Transverse colon (tissue), 4 donors: Measurements from ENCODE around the gene IMPG2. TPM values are rescaled to one million over a fixed set of nuclear protein-coding genes. Genes with fewer than 3 reads are reported as not detected.

ENCODE experiments used
- DNase-seq: peaks from one replicate; pipeline ENCODE4 v3.0.0-alpha.2; 2019
- H3K27ac ChIP-seq, 4 donors: fragments of 200-600 bp; sonication (generic); 2 replicates each; pipeline ENCODE4 v1.5.1; 2016 to 2018; ENCODE audit warnings: inconsistent platforms in 4 of 4
- H3K27me3 ChIP-seq: fragments of 200-600 bp; sonication (generic); 2 replicates; pipeline ENCODE4 v1.5.1; 2017; ENCODE audit warnings: inconsistent platforms
- H3K36me3 ChIP-seq, 4 donors: fragments of 200-600 bp; sonication (generic); 2 replicates each; pipeline ENCODE4 v1.5.1; 2017 to 2019; ENCODE audit warnings: inconsistent platforms in 4 of 4
- H3K4me1 ChIP-seq, 4 donors: fragments of 200-600 bp; sonication (generic); 2 replicates each; pipeline ENCODE4 v1.5.1; 2017 to 2020; ENCODE audit warnings: inconsistent platforms in 4 of 4
- H3K4me3 ChIP-seq, 4 donors: fragments of 200-600 bp; sonication (generic); 1 replicate in 1 of 4; 2 replicates in 3 of 4; pipeline versions ENCODE4 v1.5.1 to v1.6.1; 2017 to 2019; ENCODE audit warnings: inconsistent platforms in 4 of 4
- H3K9me3 ChIP-seq, 2 donors: fragments of 200-600 bp; sonication (generic); 2 replicates each; pipeline ENCODE4 v1.5.1; 2017 to 2019; ENCODE audit warnings: inconsistent platforms in 2 of 2
- CTCF ChIP-seq, 5 experiments: fragments of 200-600 bp in 3 of 5; fragments of 450-650 bp in 2 of 5; sonication (generic) in 3 of 5; IDR thresholded peaks; 1 replicate in 2 of 5; 2 replicates in 3 of 5; pipeline ENCODE4 v1.5.1; 2016 to 2017; ENCODE audit warnings: antibody characterized with exemption in 5 of 5, inconsistent platforms in 3 of 5, mild to moderate bottlenecking in 2 of 5, moderate library complexity in 1 of 5
- EP300 ChIP-seq: sonication (generic); formaldehyde crosslinking; IDR thresholded peaks from one replicate; pipeline ENCODE4 v1.6.1; 2017; ENCODE audit warnings: antibody characterized with exemption, low read depth
- POLR2A ChIP-seq: fragments of 450-650 bp; IDR thresholded peaks from one replicate; pipeline ENCODE4 v1.6.1; 2016; ENCODE audit warnings: antibody characterized with exemption, mild to moderate bottlenecking, moderate library complexity
- POLR2AphosphoS5 ChIP-seq, 3 donors: sonication (generic); formaldehyde crosslinking; IDR thresholded peaks; one replicate each; pipeline ENCODE4 v1.6.1; 2016; ENCODE audit warnings: antibody characterized with exemption in 3 of 3
- in situ Hi-C, 4 donors: fragments of 200-750 bp; cut with MboI; loops; one replicate each; pipeline versions ENCODE4 v1.15.0 to v1.15.1; 2017; ENCODE audit warnings: low sequenced_read_pairs in 3 of 4, low pct_ligation_motif_present in 1 of 4, low pct_unique_long_range_greater_than_20kb in 1 of 4
- intact Hi-C: fragments of 100-400 bp; cut with DNase I; formaldehyde crosslinking; loops from one replicate; pipeline ENCODE4 v1.15.1; 2023; ENCODE audit warnings: low total_unique reads
- total RNA-seq, 4 donors: library from RNA; depleted of rRNA; stranded (reverse); fragments of >200 nt; gene quantifications; one replicate each; pipeline ENCODE4 v1.1.0, GENCODE V29; 2016

Gene IMPG2
- total RNA-seq, 4 donors from 2014 or later = 0.14 to 0.37 (median 0.32) TPM; not detected in 1

- no peaks in the 10 kb centered on the region for H3K36me3 ChIP-seq
Measured at GRCh38 chr3:101266566-101266965, 53.8 kb downstream of the IMPG2 start.

GRCh38 chr3:101266071-101266470 is 54.3 kb downstream of the IMPG2 start:
- TF ChIP-seq POLR2AphosphoS5 (IDR thresholded peaks at IDR 0.05) (no peak), POLR2A (no peak), CTCF (IDR thresholded peaks at IDR 0.05) (no peak), EP300 (no peak)
- in situ Hi-C loops (no loop called here), intact Hi-C loops (no loop called here)
- Histone ChIP-seq H3K27ac (no peak overlapping the region), H3K27me3 (no peaks in the 10 kb centered on the region), H3K9me3 (no peaks in the 10 kb centered on the region), H3K4me3 (no peak overlapping the region), H3K36me3 (no peaks in the 10 kb centered on the region), H3K4me1 (peaks cover 0 to 2% (median 0%) of the 10 kb centered on the region in 4 donors)
- no peak for DNase-seq

More at GRCh38 chr3:101266566-101266965, 53.8 kb downstream of the IMPG2 start:
- intact Hi-C loops = no loop called here
- H3K27me3 ChIP-seq = no peaks in the 10 kb centered on the region
- H3K9me3 ChIP-seq = no peaks in the 10 kb centered on the region
- in situ Hi-C loops = no loop called here
- no peak overlapping the region for H3K4me3 ChIP-seq
- DNase-seq = no peak
- H3K27ac ChIP-seq = no peak overlapping the region
- TF ChIP-seq EP300 = no peak
- no peak for TF ChIP-seq POLR2A
- no peak for TF ChIP-seq POLR2AphosphoS5 (IDR thresholded peaks at IDR 0.05)
- peaks cover 0 to 2% (median 0%) of the 10 kb centered on the region in 4 donors for H3K4me1 ChIP-seq

GRCh38 chr3:101262393-101263240 is 57.8 kb downstream of the IMPG2 start:
- Histone ChIP-seq H3K27me3 (no peaks in the 10 kb centered on the region), H3K27ac (no peak overlapping the region), H3K4me3 (no peak overlapping the region), H3K4me1 (peaks cover 0 to 2% (median 0%) of the 10 kb centered on the region in 4 donors), H3K36me3 (no peaks in the 10 kb centered on the region), H3K9me3 (no peaks in the 10 kb centered on the region)
- no peak for TF ChIP-seq POLR2A
- TF ChIP-seq CTCF (IDR thresholded peaks at IDR 0.05) = no peak
- no peak for TF ChIP-seq EP300
- TF ChIP-seq POLR2AphosphoS5 (IDR thresholded peaks at IDR 0.05) = no peak
- intact Hi-C loops = no loop called here
- in situ Hi-C loops = no loop called here
- no peak for DNase-seq

GRCh38 chr3:101261506-101261905 is 58.9 kb downstream of the IMPG2 start:
- Histone ChIP-seq H3K36me3 (no peaks in the 10 kb centered on the region), H3K4me3 (no peak overlapping the region), H3K27ac (no peak overlapping the region), H3K9me3 (no peaks in the 10 kb centered on the region), H3K27me3 (no peaks in the 10 kb centered on the region), H3K4me1 (peaks cover 0 to 2% (median 0%) of the 10 kb centered on the region in 4 donors)
- TF ChIP-seq POLR2A (no peak), EP300 (no peak), POLR2AphosphoS5 (IDR thresholded peaks at IDR 0.05) (no peak), CTCF (IDR thresholded peaks at IDR 0.05) (no peak)
- in situ Hi-C loops (no loop called here), intact Hi-C loops (no loop called here)
- no peak for DNase-seq
